ENCODE measurements around the gene ALDH3B1.
"Not testable (repeated sequence)": the region's sequence is repeated elsewhere in the genome, so short reads cannot be mapped to it uniquely, and the experiment has no call there.

ALDH3B1 gene, protein sequence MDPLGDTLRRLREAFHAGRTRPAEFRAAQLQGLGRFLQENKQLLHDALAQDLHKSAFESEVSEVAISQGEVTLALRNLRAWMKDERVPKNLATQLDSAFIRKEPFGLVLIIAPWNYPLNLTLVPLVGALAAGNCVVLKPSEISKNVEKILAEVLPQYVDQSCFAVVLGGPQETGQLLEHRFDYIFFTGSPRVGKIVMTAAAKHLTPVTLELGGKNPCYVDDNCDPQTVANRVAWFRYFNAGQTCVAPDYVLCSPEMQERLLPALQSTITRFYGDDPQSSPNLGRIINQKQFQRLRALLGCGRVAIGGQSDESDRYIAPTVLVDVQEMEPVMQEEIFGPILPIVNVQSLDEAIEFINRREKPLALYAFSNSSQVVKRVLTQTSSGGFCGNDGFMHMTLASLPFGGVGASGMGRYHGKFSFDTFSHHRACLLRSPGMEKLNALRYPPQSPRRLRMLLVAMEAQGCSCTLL

DNA sequence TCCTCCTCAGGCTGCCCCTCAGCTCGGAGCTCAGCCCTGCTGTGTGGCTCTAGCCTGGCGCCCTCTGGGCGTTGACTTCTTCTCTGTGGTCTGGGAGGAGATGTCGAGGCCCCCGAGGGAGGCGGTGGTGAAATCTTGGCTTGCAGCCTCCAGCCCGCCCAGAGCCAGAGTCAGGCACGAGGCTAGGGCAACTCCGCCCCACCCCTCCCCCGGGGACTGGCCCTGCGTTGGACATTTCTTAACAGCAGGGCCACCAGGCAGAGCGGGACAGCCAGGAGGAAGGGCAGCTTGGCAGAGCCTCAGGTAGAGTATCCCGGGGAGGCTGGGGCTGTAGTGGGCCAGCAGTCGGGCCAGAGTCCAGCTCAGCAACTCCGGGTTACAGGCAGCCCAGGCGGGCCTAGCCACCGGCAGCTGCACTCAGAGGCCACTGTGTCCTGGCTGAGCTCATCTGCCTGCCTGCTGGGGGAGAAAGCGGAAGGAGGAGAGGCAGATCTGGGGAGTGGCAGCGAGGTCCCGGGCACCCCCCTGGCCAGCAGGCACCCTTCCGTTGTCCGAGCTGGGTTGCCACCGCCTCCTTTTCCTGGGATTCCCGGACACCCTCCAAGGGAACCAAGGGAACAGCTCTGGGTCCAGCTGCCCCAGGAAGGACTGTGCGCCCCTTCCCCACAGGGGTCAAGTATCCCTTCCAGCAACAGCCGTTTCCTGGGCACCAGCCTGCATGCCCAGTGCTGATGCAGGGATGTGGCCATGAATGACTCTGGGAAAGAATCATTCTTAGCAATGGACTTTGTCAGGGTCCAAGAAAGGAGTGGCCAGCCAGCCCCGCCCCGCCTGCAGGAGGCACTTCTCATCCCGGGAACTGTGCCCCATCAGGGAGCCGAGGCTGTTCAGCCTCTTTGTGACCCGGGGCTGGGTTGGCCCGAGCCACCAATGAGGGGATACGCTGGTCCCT lies at the start of gene ALDH3B1:
ALDH3B1 (plus strand) TSS at position 238 of the 952 bp plus-strand sequence. CDS start 4,971 bp downstream, outside the sequence.
- peak; percentile 64 for DNase-seq (ENCODE audit: extremely low read depth, low read depth)
- no peak; the same call in 1 of the 2 replicates for TF ChIP-seq CTCF (IDR thresholded peaks at IDR 0.05; ENCODE audit: low read depth, low read length)

DNA sequence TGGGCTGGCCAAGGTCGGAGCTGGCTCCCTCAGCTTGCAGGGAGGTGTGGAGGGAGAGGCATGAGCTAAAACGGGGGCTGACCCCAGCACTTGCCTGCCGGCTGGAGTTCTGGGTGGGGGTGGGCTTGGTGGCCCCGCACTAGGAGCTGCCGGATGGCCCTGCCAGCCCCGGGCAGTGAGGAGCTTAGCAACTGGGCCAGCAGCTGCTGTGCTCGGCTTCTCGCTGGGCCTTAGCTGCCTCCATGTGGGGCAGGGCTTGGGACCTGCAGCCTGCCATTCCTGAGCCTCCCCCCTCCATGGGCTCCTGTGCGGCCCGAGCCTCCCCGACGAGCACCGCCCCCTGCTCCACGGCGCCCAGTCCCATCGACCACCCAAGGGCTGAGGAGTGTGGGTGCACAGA lies 46.9 kb upstream of the ALDH3B1 start:
- not testable (repeated sequence) for DNase-seq (ENCODE audit: extremely low read depth, low read depth)

DNA sequence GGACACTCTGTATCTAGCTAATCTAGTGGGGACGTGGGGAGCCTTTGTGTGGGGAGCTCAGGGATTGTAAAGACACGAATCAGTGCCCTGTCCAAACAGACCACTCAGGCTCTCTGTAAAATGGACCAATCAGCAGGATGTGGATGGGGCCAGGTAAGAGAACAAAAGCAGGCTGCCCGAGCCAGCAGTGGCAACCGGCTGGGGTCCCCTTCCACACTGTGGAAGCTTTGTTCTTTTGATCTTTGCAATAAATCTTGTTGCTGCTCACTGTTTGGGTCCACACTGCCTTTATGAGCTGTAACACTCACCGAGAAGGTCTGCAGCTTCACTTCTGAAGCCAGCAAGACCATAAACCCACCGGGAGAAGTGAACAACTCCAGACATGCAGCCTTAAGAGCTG lies 46.2 kb upstream of the ALDH3B1 start:
- not testable (repeated sequence) for DNase-seq (ENCODE audit: extremely low read depth, low read depth)

DNA sequence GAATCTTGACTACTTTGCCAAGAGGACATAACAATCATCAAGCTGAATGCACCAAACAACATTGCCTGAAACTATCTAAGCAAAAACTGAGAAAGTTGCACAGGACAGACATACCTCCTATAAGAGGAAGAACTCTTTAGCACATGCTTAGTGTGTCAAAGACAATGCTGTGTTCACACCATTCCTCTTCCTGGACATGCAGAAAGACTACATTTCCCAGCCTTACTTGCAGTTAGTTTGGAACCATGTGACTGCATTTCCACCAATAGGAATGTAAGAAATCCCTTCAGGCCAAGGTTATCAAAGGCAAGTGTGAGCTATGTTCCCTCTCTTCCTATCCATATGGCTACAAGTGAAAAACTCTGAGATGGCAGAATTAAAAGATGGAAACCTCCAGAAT lies 45.4 kb upstream of the ALDH3B1 start:
- DNase-seq (ENCODE audit: extremely low read depth, low read depth), result not testable (repeated sequence)

GRCh38 chr11:67965830-67966348 lies 44.2 kb upstream of the ALDH3B1 start:
- DNase-seq (ENCODE audit: extremely low read depth, low read depth), result not testable (repeated sequence)

GRCh38 chr11:67974746-67975145 lies 35.4 kb upstream of the ALDH3B1 start:
- DNase-seq (ENCODE audit: extremely low read depth, low read depth), result not testable (repeated sequence)

DNA sequence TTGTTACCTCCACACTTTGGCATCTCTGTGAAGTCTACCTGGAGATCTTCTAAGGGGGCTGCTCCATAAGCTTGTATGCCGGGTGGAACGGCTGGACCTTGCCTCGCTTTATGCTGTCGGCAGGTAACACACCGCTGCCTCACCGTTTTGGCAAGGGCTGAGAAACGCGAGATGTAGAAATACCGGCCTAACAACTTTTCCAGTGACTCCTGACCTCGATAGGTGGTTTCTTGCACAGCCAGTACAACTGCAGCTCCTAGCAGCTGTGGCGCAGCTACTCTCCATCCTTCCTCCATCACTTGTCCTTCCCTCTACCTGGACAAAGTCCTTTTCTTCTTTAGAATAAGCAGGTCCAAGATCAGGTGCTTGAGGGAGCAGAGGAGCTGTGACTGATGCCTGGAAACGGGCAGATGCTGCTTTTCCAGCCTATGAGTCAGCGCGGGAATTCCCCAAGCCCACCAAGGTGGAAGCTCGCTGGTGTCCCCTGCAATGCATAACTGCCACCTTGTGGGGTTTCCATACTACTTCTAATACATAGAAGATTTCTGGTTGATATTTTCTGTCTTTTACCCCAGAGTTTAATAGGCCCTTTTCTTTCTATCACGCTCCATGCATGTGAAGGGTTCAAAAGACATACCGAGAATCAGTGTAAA lies 31.2 kb upstream of the ALDH3B1 start:
- not testable (repeated sequence) for DNase-seq (ENCODE audit: extremely low read depth, low read depth)

DNA sequence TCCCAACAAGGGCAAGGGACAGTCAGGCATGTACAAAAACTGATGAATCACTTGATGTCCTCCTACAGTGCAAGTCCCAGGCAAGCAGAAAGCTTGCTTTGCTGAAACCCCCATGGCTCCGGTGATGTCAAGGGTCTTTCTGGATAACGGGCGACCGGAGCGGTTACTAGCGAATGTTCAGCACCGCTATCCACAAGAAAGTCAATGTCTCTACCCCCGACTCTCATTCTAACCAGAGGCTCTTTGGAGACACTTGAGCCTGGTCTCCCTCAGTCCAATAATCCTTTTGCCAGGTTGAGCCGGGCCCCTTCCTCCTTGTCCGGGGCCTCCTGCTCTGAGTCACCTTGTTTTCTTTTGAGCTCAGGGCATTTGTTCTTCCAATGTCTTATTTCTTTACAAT lies 28.9 kb upstream of the ALDH3B1 start:
- not testable (repeated sequence) for DNase-seq (ENCODE audit: extremely low read depth, low read depth)

DNA sequence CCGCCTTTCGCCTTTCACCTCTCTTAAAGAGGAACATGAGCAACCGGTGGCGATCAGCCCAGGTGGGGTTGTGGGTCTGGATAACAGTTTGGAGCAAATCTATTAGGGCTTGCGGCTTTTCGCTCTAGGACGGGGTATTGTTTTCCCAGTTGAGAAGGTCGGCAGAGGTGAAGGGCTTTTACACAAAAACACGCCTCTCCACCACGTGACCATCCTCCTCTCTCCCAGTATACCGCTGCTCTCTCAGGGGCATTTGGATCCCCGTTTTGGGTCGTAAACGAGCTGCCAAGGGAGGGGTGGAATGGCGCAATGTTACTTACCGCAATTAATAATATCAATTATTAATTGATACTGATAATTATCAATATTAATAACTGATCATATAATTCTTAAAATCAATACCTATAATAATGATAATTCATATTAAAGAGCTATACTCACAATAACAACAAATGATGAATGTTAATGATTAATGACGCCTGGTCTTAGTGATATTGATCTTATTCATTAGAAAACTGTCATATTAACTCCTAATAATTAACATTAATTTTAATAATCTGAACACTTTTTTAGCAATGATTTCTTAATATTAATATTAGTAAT lies 27.8 kb upstream of the ALDH3B1 start:
- not testable (repeated sequence) for DNase-seq (ENCODE audit: extremely low read depth, low read depth)

DNA sequence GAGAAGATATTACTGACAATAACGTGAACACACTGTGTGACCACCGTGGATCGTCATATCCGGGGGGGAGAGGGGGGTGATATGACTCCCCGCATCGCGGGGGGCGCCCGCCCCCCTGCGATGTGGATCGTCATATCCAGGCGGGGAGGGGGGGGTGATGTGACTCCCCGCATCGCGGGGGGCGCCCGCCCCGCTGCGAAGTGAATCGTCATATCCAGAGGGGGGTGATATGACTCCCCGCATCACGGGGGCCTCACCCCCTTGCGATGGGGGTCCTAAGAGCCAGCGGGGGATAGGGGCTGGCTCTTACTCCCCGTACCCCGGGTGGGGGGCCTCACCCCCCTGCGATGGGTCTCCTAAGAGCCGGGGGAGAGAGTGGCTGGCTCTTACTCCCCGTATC lies 26.2 kb upstream of the ALDH3B1 start:
- DNase-seq (ENCODE audit: extremely low read depth, low read depth), result no peak
- no peak for TF ChIP-seq CTCF (IDR thresholded peaks at IDR 0.05; ENCODE audit: low read depth, low read length)

- not testable (repeated sequence) for DNase-seq (ENCODE audit: extremely low read depth, low read depth)
These were observed 24.8 kb upstream of the ALDH3B1 start for GRCh38 chr11:67985302-67985701.

GRCh38 chr11:67990546-67991346 lies 19.4 kb upstream of the ALDH3B1 start:
- DNase-seq (ENCODE audit: extremely low read depth, low read depth), result not testable (repeated sequence)

DNA sequence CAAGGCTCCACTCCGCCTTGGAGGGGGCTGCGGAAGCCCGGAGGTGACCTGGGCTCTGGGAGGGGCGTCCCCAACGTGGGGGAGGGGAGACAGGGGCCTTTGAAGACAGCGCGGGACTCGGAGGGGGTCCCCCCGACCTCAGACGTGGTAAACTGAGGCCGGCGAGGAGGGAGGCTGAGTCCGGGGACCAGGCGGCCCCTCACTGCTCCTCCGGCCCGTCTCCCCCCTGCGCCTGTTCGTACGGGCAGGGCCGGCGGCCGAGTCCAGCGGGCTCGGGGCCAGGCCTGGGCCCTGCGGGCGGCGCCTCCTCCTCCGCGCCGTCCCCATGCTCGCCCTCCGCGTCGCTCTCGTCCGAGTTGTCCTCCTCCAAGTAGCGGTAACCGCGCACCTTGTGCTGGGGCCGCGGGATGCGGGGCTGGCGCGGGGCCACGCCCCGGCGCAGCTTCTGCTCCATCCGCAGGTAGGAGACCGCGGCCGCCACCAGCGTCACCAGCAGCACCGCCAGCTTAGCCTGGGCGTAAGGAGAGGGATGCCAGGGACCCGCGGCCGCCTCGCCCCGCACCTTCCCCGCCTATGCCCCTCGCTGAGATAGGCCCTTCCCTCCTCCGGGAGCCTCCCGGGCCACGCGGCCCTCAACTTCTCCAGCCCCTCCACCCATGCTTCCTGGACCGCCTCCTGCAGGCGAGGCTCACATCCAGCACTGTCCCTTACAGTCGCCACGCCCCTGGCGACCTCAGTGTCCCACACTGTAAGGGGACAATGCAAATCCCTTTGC lies 18.6 kb upstream of the ALDH3B1 start:
- DNase-seq (ENCODE audit: extremely low read depth, low read depth), result not testable (repeated sequence)

Measured in AG09319 (cell line).